HL-60 (cell line): Measurements from ENCODE around the gene PLEKHG3.

Source experiments
- DNase-seq, 2 experiments: peaks; one replicate each; pipeline ENCODE4 v3.0.0-alpha.2; 2010 to 2020; ENCODE audit warnings: low read depth in 1 of 2, low spot score in 1 of 2
- H3K27ac ChIP-seq: fragments of 250-450 bp; sonication (Bioruptor Pico); replicated peaks from 2 replicates; pipeline ENCODE4 v1.5.1; 2020; ENCODE audit warnings: mild to moderate bottlenecking, moderate library complexity
- H3K27me3 ChIP-seq: fragments of 250-450 bp; sonication (Bioruptor Pico); 2 replicates; pipeline ENCODE4 v1.5.1; 2021; ENCODE audit warnings: mild to moderate bottlenecking, moderate library complexity; ENCODE audit not compliant: insufficient read depth, poor library complexity, severe bottlenecking
- H3K4me3 ChIP-seq: replicated peaks from 2 replicates; pipeline ENCODE4 v1.5.1; 2011; ENCODE audit warnings: mild to moderate bottlenecking, control low read depth, low read length; ENCODE audit not compliant: insufficient read depth
- CTCF ChIP-seq: IDR thresholded peaks from one replicate; pipeline ENCODE4 v1.5.1; 2011; ENCODE audit warnings: low read length, control low read depth, inconsistent platforms; ENCODE audit not compliant: insufficient read depth
- GABPA ChIP-seq: IDR thresholded peaks from 2 replicates; pipeline ENCODE4 v1.6.1; 2012; ENCODE audit warnings: low read depth
- POLR2AphosphoS5 ChIP-seq: IDR thresholded peaks from 2 replicates; pipeline ENCODE4 v1.6.1; 2012; ENCODE audit warnings: low read depth
- REST ChIP-seq: IDR thresholded peaks from 2 replicates; pipeline ENCODE4 v1.6.1; 2012; ENCODE audit warnings: low read depth; ENCODE audit not compliant: insufficient replicate concordance
- SPI1 ChIP-seq: IDR thresholded peaks from 2 replicates; pipeline ENCODE4 v1.6.1; 2012; ENCODE audit warnings: low read depth, mild to moderate bottlenecking, borderline replicate concordance

Gene PLEKHG3

GRCh38 chr14:64741200-64741599, 37.0 kb downstream of the PLEKHG3 start:
- no peak for DNase-seq
- no peak overlapping the region for H3K4me3 ChIP-seq
- TF ChIP-seq POLR2AphosphoS5: no peak
- no peak for TF ChIP-seq REST
- TF ChIP-seq GABPA: no peak
- no peak for TF ChIP-seq SPI1
- TF ChIP-seq CTCF: no peak

GRCh38 chr14:64741961-64742360, 37.7 kb downstream of the PLEKHG3 start:
- H3K4me3 ChIP-seq: no peak overlapping the region
- no peaks in the 10 kb centered on the region for H3K27me3 ChIP-seq
- H3K27ac ChIP-seq: no peak overlapping the region
- no peak for DNase-seq
- TF ChIP-seq CTCF (no peak), GABPA (no peak), POLR2AphosphoS5 (no peak), REST (no peak), SPI1 (no peak)

More at GRCh38 chr14:64741200-64741599, 37.0 kb downstream of the PLEKHG3 start:
- Histone ChIP-seq H3K27ac (no peak overlapping the region), H3K27me3 (no peaks in the 10 kb centered on the region)

GRCh38 chr14:64743061-64743460, 38.8 kb downstream of the PLEKHG3 start:
- TF ChIP-seq GABPA: no peak
- TF ChIP-seq REST: no peak
- TF ChIP-seq CTCF: no peak
- no peak for TF ChIP-seq POLR2AphosphoS5
- TF ChIP-seq SPI1: no peak
- no peak overlapping the region for H3K27ac ChIP-seq

More at GRCh38 chr14:64743061-64743460, 38.8 kb downstream of the PLEKHG3 start:
- H3K4me3 ChIP-seq: no peak overlapping the region
- DNase-seq: no peak
- H3K27me3 ChIP-seq: no peaks in the 10 kb centered on the region
